Subcutaneous abdominal adipose tissue (tissue), 5 donors: Measurements from ENCODE around the gene PPP2R5B.

Experiments
- H3K27ac ChIP-seq: one replicate; pipeline ENCODE4 v1.7.0; 2013; ENCODE audit warnings: low read depth, mild to moderate bottlenecking, inconsistent platforms, low read length, moderate library complexity
- H3K27me3 ChIP-seq, 5 donors: one replicate each; pipeline ENCODE4 v1.7.0; 2013; ENCODE audit warnings: low read length in 5 of 5, inconsistent platforms in 1 of 5; ENCODE audit not compliant: control insufficient read depth in 5 of 5, insufficient read depth in 4 of 5
- H3K36me3 ChIP-seq, 5 donors: one replicate each; pipeline ENCODE4 v1.7.0; 2013; ENCODE audit warnings: low read length in 5 of 5; ENCODE audit not compliant: control insufficient read depth in 5 of 5, insufficient read depth in 5 of 5
- H3K4me1 ChIP-seq, 5 donors: one replicate each; pipeline ENCODE4 v1.7.0; 2013; ENCODE audit warnings: low read length in 5 of 5, mild to moderate bottlenecking in 3 of 5, moderate library complexity in 1 of 5; ENCODE audit not compliant: control insufficient read depth in 5 of 5, insufficient read depth in 5 of 5
- H3K4me3 ChIP-seq, 5 donors: one replicate each; pipeline ENCODE4 v1.7.0; 2013; ENCODE audit warnings: low read length in 5 of 5, low read depth in 1 of 5
- H3K9ac ChIP-seq, 5 donors: one replicate each; pipeline ENCODE4 v1.7.0; 2013; ENCODE audit warnings: low read length in 5 of 5, mild to moderate bottlenecking in 4 of 5, moderate library complexity in 3 of 5
- H3K9me3 ChIP-seq, 5 donors: one replicate each; pipeline ENCODE4 v1.7.0; 2013; ENCODE audit warnings: low read length in 5 of 5; ENCODE audit not compliant: control insufficient read depth in 5 of 5
- donor health status: healthy.
- donor health status: healthy.
- donor health status: healthy.
- donor health status: healthy.
- donor health status: healthy.

Gene PPP2R5B

GRCh38 chr11:64923944-64924909 is at the start of gene PPP2R5B:
Gene PPP2R5B (plus strand): TSS chr11:64924689. CDS start chr11:64925735, 1,046 bp downstream.
- peaks cover 3 to 32% (median 30%) of the 10 kb centered on the region in 5 donors for H3K4me1 ChIP-seq

GRCh38 chr11:64875369-64876228 is 48.9 kb upstream of the PPP2R5B start:
- H3K36me3 ChIP-seq, result peaks cover 0 to 39% (median 32%) of the 10 kb centered on the region in 5 donors
- peaks cover 30 to 88% (median 83%) of the 10 kb centered on the region in 5 donors for H3K4me1 ChIP-seq
- no peaks in the 10 kb centered on the region for H3K9me3 ChIP-seq
- no peaks in the 10 kb centered on the region for H3K27me3 ChIP-seq
- H3K9ac ChIP-seq, result peak overlapping the region in 3 of 5 donors; percentile 84 to 98 (median 96)
- H3K4me3 ChIP-seq, result peak overlapping the region; percentile 90 to 100 (median 98)
- peak overlapping the region; percentile 94 for H3K27ac ChIP-seq

More at GRCh38 chr11:64923944-64924909, at the start of gene PPP2R5B:
- H3K36me3 ChIP-seq, result peaks cover 0 to 25% (median 17%) of the 10 kb centered on the region in 5 donors
- H3K9me3 ChIP-seq, result no peaks in the 10 kb centered on the region
- H3K27ac ChIP-seq, result peak within 1 kb of the TSS; percentile 98
- no peaks in the 10 kb centered on the region for H3K27me3 ChIP-seq
- peak within 1 kb of the TSS; percentile 79 to 96 (median 87) for H3K4me3 ChIP-seq
- peak within 1 kb of the TSS; percentile 81 to 97 (median 87) for H3K9ac ChIP-seq

GRCh38 chr11:64876229-64876750 is 48.2 kb upstream of the PPP2R5B start:
- Histone ChIP-seq H3K4me3 (peak overlapping the region; percentile 90 to 100 (median 98)), H3K36me3 (peaks cover 0 to 34% (median 29%) of the 10 kb centered on the region in 5 donors), H3K9me3 (no peaks in the 10 kb centered on the region), H3K27ac (peak overlapping the region; percentile 94), H3K9ac (peak overlapping the region in 4 of 5 donors; percentile 84 to 98 (median 97)), H3K27me3 (no peaks in the 10 kb centered on the region), H3K4me1 (peaks cover 28 to 88% (median 83%) of the 10 kb centered on the region in 5 donors)

GRCh38 chr11:64876835-64877341 is 47.6 kb upstream of the PPP2R5B start:
- Histone ChIP-seq H3K27me3 (no peaks in the 10 kb centered on the region), H3K27ac (peak overlapping the region; percentile 94), H3K9ac (peak overlapping the region; percentile 73 to 98 (median 96)), H3K9me3 (no peaks in the 10 kb centered on the region), H3K36me3 (peaks cover 0 to 28% (median 23%) of the 10 kb centered on the region in 5 donors), H3K4me3 (peak overlapping the region; percentile 90 to 100 (median 98)), H3K4me1 (peaks cover 23 to 86% (median 82%) of the 10 kb centered on the region in 5 donors)

- Histone ChIP-seq H3K36me3 (peaks cover 0 to 23% (median 18%) of the 10 kb centered on the region in 5 donors), H3K27me3 (no peaks in the 10 kb centered on the region), H3K9me3 (no peaks in the 10 kb centered on the region), H3K4me1 (peaks cover 23 to 83% (median 77%) of the 10 kb centered on the region in 5 donors), H3K27ac (peak overlapping the region; percentile 94), H3K9ac (peak overlapping the region; percentile 73 to 98 (median 96)), H3K4me3 (peak overlapping the region; percentile 90 to 100 (median 98))
Observed at GRCh38 chr11:64877390-64878222, 46.9 kb upstream of the PPP2R5B start.

GRCh38 chr11:64878223-64878493 is 46.3 kb upstream of the PPP2R5B start:
- peak overlapping the region; percentile 73 to 98 (median 96) for H3K9ac ChIP-seq
- H3K4me1 ChIP-seq, result peaks cover 23 to 77% (median 71%) of the 10 kb centered on the region in 5 donors
- peak overlapping the region; percentile 86 to 100 (median 94) for H3K4me3 ChIP-seq
- no peaks in the 10 kb centered on the region for H3K27me3 ChIP-seq
- no peaks in the 10 kb centered on the region for H3K9me3 ChIP-seq
- peaks cover 0 to 17% (median 12%) of the 10 kb centered on the region in 5 donors for H3K36me3 ChIP-seq
- peak overlapping the region; percentile 94 for H3K27ac ChIP-seq

- H3K36me3 ChIP-seq, result peaks cover 0 to 13% (median 8%) of the 10 kb centered on the region in 5 donors
- peak within 1 kb of the TSS; percentile 99 for H3K27ac ChIP-seq
- H3K4me1 ChIP-seq, result peaks cover 21 to 74% (median 68%) of the 10 kb centered on the region in 5 donors
Observed at GRCh38 chr11:64878494-64879243, 45.8 kb upstream of the PPP2R5B start, which contains the start of gene EHD1. Gene EHD1 (minus strand): TSS chr11:64878621. CDS start chr11:64878464, 157 bp downstream.

GRCh38 chr11:64879244-64879900 is 45.1 kb upstream of the PPP2R5B start:
- Histone ChIP-seq H3K4me1 (peaks cover 21 to 72% (median 66%) of the 10 kb centered on the region in 5 donors), H3K27ac (peak overlapping the region; percentile 99), H3K36me3 (peaks cover 0 to 11% (median 6%) of the 10 kb centered on the region in 5 donors), H3K9ac (peak overlapping the region; percentile 73 to 93 (median 87)), H3K9me3 (no peaks in the 10 kb centered on the region), H3K4me3 (peak overlapping the region; percentile 63 to 94 (median 78)), H3K27me3 (no peaks in the 10 kb centered on the region)

More at GRCh38 chr11:64878494-64879243, 45.8 kb upstream of the PPP2R5B start, which contains the start of gene EHD1:
- no peaks in the 10 kb centered on the region for H3K27me3 ChIP-seq
- H3K9ac ChIP-seq, result peak within 1 kb of the TSS; percentile 84 to 98 (median 96)
- peak within 1 kb of the TSS; percentile 90 to 100 (median 98) for H3K4me3 ChIP-seq
- H3K9me3 ChIP-seq, result no peaks in the 10 kb centered on the region
